IPS-18a (cell line): ENCODE results near the gene PALB2.

Experiments used
- H3K27ac ChIP-seq: one replicate; pipeline ENCODE4 v1.5.1; 2013; ENCODE audit warnings: low read length
- H3K27me3 ChIP-seq: one replicate; pipeline ENCODE4 v1.6.1; 2013; ENCODE audit warnings: mild to moderate bottlenecking, low read length; ENCODE audit not compliant: control insufficient read depth, insufficient read depth
- H3K36me3 ChIP-seq: one replicate; pipeline ENCODE4 v1.6.1; 2013; ENCODE audit warnings: low read depth, low read length; ENCODE audit not compliant: control insufficient read depth
- H3K4me1 ChIP-seq: one replicate; pipeline ENCODE4 v1.6.1; 2013; ENCODE audit warnings: low read depth, low read length; ENCODE audit not compliant: control insufficient read depth
- H3K4me3 ChIP-seq: one replicate; pipeline ENCODE4 v1.5.1; 2013; ENCODE audit warnings: low read length
- H3K9ac ChIP-seq: one replicate; pipeline ENCODE4 v1.6.1; 2013; ENCODE audit warnings: mild to moderate bottlenecking, low read length, moderate library complexity
- H3K9me3 ChIP-seq: one replicate; pipeline ENCODE4 v1.6.1; 2013; ENCODE audit warnings: low read depth, low read length; ENCODE audit not compliant: control insufficient read depth

PALB2 gene

GRCh38 chr16:23577493-23577892 lies 63.6 kb downstream of the PALB2 start:
- Histone ChIP-seq H3K27ac (no peak overlapping the region), H3K4me1 (no peaks in the 10 kb centered on the region), H3K36me3 (peaks cover 36% of the 10 kb centered on the region), H3K9ac (no peak overlapping the region), H3K9me3 (no peaks in the 10 kb centered on the region), H3K4me3 (no peak overlapping the region), H3K27me3 (no peaks in the 10 kb centered on the region)

GRCh38 chr16:23575834-23576233 lies 65.3 kb downstream of the PALB2 start:
- H3K27ac ChIP-seq: no peak overlapping the region
- H3K9me3 ChIP-seq: no peaks in the 10 kb centered on the region
- no peaks in the 10 kb centered on the region for H3K27me3 ChIP-seq
- H3K9ac ChIP-seq: no peak overlapping the region
- no peak overlapping the region for H3K4me3 ChIP-seq
- peaks cover 36% of the 10 kb centered on the region for H3K36me3 ChIP-seq
- no peaks in the 10 kb centered on the region for H3K4me1 ChIP-seq

GRCh38 chr16:23573817-23574216 lies 67.3 kb downstream of the PALB2 start:
- Histone ChIP-seq H3K9ac (no peak overlapping the region), H3K27me3 (no peaks in the 10 kb centered on the region), H3K27ac (no peak overlapping the region), H3K4me3 (no peak overlapping the region), H3K4me1 (no peaks in the 10 kb centered on the region), H3K36me3 (peaks cover 39% of the 10 kb centered on the region), H3K9me3 (no peaks in the 10 kb centered on the region)

- H3K27me3 ChIP-seq: no peaks in the 10 kb centered on the region
- H3K36me3 ChIP-seq: peaks cover 47% of the 10 kb centered on the region
- H3K9ac ChIP-seq: no peak overlapping the region
- no peak overlapping the region for H3K4me3 ChIP-seq
- no peaks in the 10 kb centered on the region for H3K9me3 ChIP-seq
- no peaks in the 10 kb centered on the region for H3K4me1 ChIP-seq
- no peak overlapping the region for H3K27ac ChIP-seq
Observed at GRCh38 chr16:23572394-23572793, 68.7 kb downstream of the PALB2 start.

GRCh38 chr16:23571895-23572294 lies 69.2 kb downstream of the PALB2 start:
- peaks cover 52% of the 10 kb centered on the region for H3K36me3 ChIP-seq
- H3K4me1 ChIP-seq: no peaks in the 10 kb centered on the region
- H3K27me3 ChIP-seq: no peaks in the 10 kb centered on the region
- no peak overlapping the region for H3K27ac ChIP-seq
- H3K9me3 ChIP-seq: no peaks in the 10 kb centered on the region
- no peak overlapping the region for H3K9ac ChIP-seq
- H3K4me3 ChIP-seq: no peak overlapping the region

- Histone ChIP-seq H3K27ac (no peak overlapping the region), H3K36me3 (peaks cover 57% of the 10 kb centered on the region), H3K4me3 (no peak overlapping the region)
Observed at GRCh38 chr16:23570992-23571632, 70.0 kb downstream of the PALB2 start.

GRCh38 chr16:23567602-23568001 lies 73.5 kb downstream of the PALB2 start:
- Histone ChIP-seq H3K9me3 (no peaks in the 10 kb centered on the region), H3K4me1 (no peaks in the 10 kb centered on the region), H3K27ac (no peak overlapping the region), H3K27me3 (no peaks in the 10 kb centered on the region), H3K4me3 (no peak overlapping the region), H3K36me3 (peaks cover 78% of the 10 kb centered on the region), H3K9ac (no peak overlapping the region)

More at GRCh38 chr16:23570992-23571632, 70.0 kb downstream of the PALB2 start:
- no peaks in the 10 kb centered on the region for H3K4me1 ChIP-seq
- no peaks in the 10 kb centered on the region for H3K27me3 ChIP-seq
- no peaks in the 10 kb centered on the region for H3K9me3 ChIP-seq
- no peak overlapping the region for H3K9ac ChIP-seq

GRCh38 chr16:23566724-23567123 lies 74.4 kb downstream of the PALB2 start:
- no peaks in the 10 kb centered on the region for H3K4me1 ChIP-seq
- no peak overlapping the region for H3K9ac ChIP-seq
- no peak overlapping the region for H3K4me3 ChIP-seq
- H3K9me3 ChIP-seq: no peaks in the 10 kb centered on the region
- H3K36me3 ChIP-seq: peaks cover 80% of the 10 kb centered on the region
- no peak overlapping the region for H3K27ac ChIP-seq
- no peaks in the 10 kb centered on the region for H3K27me3 ChIP-seq

GRCh38 chr16:23564575-23565363 lies 76.3 kb downstream of the PALB2 start:
- Histone ChIP-seq H3K36me3 (peaks cover 77% of the 10 kb centered on the region), H3K4me3 (no peak overlapping the region)

GRCh38 chr16:23563186-23563585 lies 77.9 kb downstream of the PALB2 start:
- Histone ChIP-seq H3K4me3 (no peak overlapping the region), H3K27me3 (no peaks in the 10 kb centered on the region), H3K36me3 (peaks cover 77% of the 10 kb centered on the region), H3K4me1 (no peaks in the 10 kb centered on the region), H3K9me3 (no peaks in the 10 kb centered on the region), H3K27ac (no peak overlapping the region), H3K9ac (no peak overlapping the region)

More at GRCh38 chr16:23564575-23565363, 76.3 kb downstream of the PALB2 start:
- Histone ChIP-seq H3K9ac (no peak overlapping the region), H3K9me3 (no peaks in the 10 kb centered on the region), H3K4me1 (no peaks in the 10 kb centered on the region), H3K27me3 (no peaks in the 10 kb centered on the region), H3K27ac (no peak overlapping the region)

- H3K4me1 ChIP-seq: no peaks in the 10 kb centered on the region
- H3K27ac ChIP-seq: no peak overlapping the region
- H3K9me3 ChIP-seq: no peaks in the 10 kb centered on the region
- H3K36me3 ChIP-seq: peaks cover 73% of the 10 kb centered on the region
- H3K27me3 ChIP-seq: no peaks in the 10 kb centered on the region
- H3K4me3 ChIP-seq: no peak overlapping the region
- no peak overlapping the region for H3K9ac ChIP-seq
Observed at GRCh38 chr16:23562505-23562904, 78.6 kb downstream of the PALB2 start.

- no peak overlapping the region for H3K27ac ChIP-seq
- H3K9me3 ChIP-seq: no peaks in the 10 kb centered on the region
- H3K4me3 ChIP-seq: no peak overlapping the region
- no peak overlapping the region for H3K9ac ChIP-seq
- H3K36me3 ChIP-seq: peaks cover 64% of the 10 kb centered on the region
- H3K4me1 ChIP-seq: no peaks in the 10 kb centered on the region
- no peaks in the 10 kb centered on the region for H3K27me3 ChIP-seq
Observed at GRCh38 chr16:23561586-23561985, 79.5 kb downstream of the PALB2 start.
